HFFc6 (cell line): ENCODE data around the gene GNG7. TPM values are rescaled to one million over a fixed set of nuclear protein-coding genes. Genes with fewer than 3 reads are reported as not detected.

Experiments used
- DNase-seq: peaks from one replicate; pipeline ENCODE4 v3.0.0-alpha.2; 2018
- H3K27ac Mint-ChIP-seq: 2 replicates; pipeline ENCODE4 v1.8.0; 2020; ENCODE audit warnings: mild to moderate bottlenecking, mixed read lengths
- H3K27me3 Mint-ChIP-seq: 2 replicates; pipeline ENCODE4 v1.8.0; 2021; ENCODE audit warnings: mild to moderate bottlenecking, moderate library complexity, mixed read lengths; ENCODE audit not compliant: insufficient read depth
- H3K36me3 Mint-ChIP-seq: 2 replicates; pipeline ENCODE4 v1.8.0; 2021; ENCODE audit warnings: low read depth, mixed read lengths
- H3K4me1 Mint-ChIP-seq: 2 replicates; pipeline ENCODE4 v1.8.0; 2020; ENCODE audit warnings: low read depth, mixed read lengths
- H3K4me3 Mint-ChIP-seq: 2 replicates; pipeline ENCODE4 v1.8.0; 2020; ENCODE audit warnings: mild to moderate bottlenecking, moderate library complexity, mixed read lengths
- H3K9me3 Mint-ChIP-seq: 2 replicates; pipeline ENCODE4 v1.8.0; 2020; ENCODE audit warnings: mild to moderate bottlenecking, mixed read lengths
- total RNA-seq, 6 experiments: library from RNA; stranded (reverse); fragmentation: NEBNext Ultra II Directional; extraction: Animal tissue kit (Norgen Biotek cat#: 25700); gene quantifications; 2 replicates in 1 of 6; 3 replicates in 5 of 6; pipeline ENCODE4 v1.2.3, GENCODE V29; 2021
- TF ChIP-seq, protein P1 (sequence below): fragments of 200-600 bp; sonication (generic); IDR thresholded peaks from 2 replicates; pipeline ENCODE4 v1.5.0; 2021; ENCODE audit warnings: antibody characterized with exemption, mild to moderate bottlenecking

Gene GNG7
- total RNA-seq, 6 experiments from 2014 or later = 0.09 to 0.29 (median 0.11) TPM; not detected in 1

DNA sequence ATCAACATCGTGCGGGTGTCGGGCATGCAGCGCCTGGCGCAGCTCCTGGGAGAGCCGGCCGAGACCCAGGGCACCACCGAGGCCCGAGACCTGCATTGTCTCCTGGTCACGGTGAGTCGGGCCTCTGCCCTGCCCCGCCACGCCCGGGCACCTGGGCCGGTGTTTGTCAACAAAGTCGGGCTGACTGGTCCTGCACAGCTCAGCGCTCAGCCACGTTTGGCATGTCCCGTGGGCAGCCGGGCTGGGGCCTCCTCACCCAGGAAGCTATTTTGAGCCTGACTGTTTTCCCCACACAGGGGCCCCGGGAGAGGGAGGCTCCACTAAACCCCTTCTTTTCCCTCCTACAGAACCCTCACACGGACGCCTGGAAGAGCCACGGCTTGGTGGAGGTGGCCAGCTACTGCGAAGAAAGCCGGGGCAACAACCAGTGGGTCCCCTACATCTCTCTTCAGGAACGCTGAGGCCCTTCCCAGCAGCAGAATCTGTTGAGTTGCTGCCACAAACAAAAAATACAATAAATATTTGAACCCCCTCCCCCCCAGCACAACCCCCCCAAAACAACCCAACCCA, 225.3 kb downstream of the GNG7 start:
- TF ChIP-seq, protein P1, sequence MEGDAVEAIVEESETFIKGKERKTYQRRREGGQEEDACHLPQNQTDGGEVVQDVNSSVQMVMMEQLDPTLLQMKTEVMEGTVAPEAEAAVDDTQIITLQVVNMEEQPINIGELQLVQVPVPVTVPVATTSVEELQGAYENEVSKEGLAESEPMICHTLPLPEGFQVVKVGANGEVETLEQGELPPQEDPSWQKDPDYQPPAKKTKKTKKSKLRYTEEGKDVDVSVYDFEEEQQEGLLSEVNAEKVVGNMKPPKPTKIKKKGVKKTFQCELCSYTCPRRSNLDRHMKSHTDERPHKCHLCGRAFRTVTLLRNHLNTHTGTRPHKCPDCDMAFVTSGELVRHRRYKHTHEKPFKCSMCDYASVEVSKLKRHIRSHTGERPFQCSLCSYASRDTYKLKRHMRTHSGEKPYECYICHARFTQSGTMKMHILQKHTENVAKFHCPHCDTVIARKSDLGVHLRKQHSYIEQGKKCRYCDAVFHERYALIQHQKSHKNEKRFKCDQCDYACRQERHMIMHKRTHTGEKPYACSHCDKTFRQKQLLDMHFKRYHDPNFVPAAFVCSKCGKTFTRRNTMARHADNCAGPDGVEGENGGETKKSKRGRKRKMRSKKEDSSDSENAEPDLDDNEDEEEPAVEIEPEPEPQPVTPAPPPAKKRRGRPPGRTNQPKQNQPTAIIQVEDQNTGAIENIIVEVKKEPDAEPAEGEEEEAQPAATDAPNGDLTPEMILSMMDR = no peak
- Mint-ChIP-seq H3K27ac (peak overlapping the region; percentile 92), H3K36me3 (peaks cover 23% of the 10 kb centered on the region), H3K4me1 (no peaks in the 10 kb centered on the region), H3K27me3 (peaks cover 23% of the 10 kb centered on the region), H3K9me3 (peaks cover 9% of the 10 kb centered on the region), H3K4me3 (peak overlapping the region; percentile 99)
- DNase-seq = peak; percentile 25

DNA sequence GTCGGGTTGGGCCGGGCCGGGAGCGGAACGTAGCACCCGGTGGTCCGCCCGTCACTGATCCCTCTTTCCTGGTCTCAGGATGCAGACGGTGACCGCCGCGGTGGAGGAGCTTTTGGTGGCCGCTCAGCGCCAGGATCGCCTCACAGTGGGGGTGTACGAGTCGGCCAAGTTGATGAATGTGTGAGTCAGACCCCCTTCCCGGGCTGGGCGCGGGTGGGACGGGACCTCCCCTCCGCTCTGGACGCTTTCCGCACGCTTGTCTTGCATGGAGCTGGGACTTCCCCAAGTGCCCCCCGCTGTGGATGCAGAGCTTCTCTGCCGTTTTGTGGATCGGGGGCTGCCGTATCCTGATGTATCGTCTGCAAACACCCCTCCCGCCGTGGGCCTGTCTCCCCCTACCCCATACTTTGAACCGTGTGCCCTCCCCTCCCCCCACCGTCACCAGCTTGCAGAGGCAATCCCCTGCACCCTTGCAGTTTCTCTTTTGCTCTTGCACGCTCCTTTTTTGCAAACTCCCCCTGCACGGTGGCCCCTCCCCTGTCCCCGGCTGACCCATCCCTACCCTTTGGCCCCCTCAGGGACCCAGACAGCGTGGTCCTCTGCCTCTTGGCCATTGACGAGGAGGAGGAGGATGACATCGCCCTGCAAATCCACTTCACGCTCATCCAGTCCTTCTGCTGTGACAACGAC, 225.9 kb downstream of the GNG7 start:
- peaks cover 23% of the 10 kb centered on the region for H3K36me3 Mint-ChIP-seq
- peak; percentile 16 for DNase-seq
- H3K9me3 Mint-ChIP-seq = peaks cover 9% of the 10 kb centered on the region

DNA sequence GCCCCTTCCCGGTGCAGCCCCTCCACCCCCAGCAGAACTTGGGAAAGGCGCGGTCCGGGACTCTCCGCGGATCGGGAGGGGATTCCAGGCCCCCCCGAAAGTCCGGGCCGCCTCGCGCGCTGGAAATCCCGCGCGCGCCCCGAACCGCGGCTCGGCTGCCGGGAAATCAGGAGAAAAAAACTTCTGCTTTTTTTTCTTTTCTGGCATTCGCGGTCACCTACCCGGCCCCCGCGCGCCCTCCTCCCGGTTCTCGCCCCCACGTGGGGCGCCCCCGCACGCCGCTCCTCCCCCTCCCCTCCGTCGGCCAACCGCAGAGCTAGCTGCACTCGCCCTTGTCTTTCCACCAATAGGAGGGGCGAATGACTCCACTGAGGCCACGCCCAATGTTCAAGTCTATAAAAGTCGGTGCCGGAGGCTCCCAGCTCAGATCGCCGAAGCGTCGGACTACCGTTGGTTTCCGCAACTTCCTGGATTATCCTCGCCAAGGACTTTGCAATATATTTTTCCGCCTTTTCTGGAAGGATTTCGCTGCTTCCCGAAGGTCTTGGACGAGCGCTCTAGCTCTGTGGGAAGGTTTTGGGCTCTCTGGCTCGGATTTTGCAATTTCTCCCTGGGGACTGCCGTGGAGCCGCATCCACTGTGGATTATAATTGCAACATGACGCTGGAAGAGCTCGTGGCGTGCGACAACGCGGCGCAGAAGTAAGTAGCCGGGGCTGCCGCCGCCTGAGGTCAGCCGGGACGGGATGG, 226.6 kb downstream of the GNG7 start, which contains the start of gene GADD45B:
Gene GADD45B, plus strand, starts transcription at position 426 of the 749 bp plus-strand sequence. Its CDS starts 232 bp downstream, at position 658.
- Mint-ChIP-seq H3K4me3 (peak within 1 kb of the TSS; percentile 99), H3K27ac (peak within 1 kb of the TSS; percentile 92), H3K27me3 (peaks cover 23% of the 10 kb centered on the region), H3K9me3 (peaks cover 9% of the 10 kb centered on the region), H3K36me3 (peaks cover 23% of the 10 kb centered on the region), H3K4me1 (no peaks in the 10 kb centered on the region)
- TF ChIP-seq, protein P1 = no peak
- peak; percentile 98 for DNase-seq

More for the DNA sequence above, 225.9 kb downstream of the GNG7 start:
- Mint-ChIP-seq H3K4me1 (no peaks in the 10 kb centered on the region), H3K27ac (peak overlapping the region; percentile 92), H3K27me3 (peaks cover 23% of the 10 kb centered on the region), H3K4me3 (peak overlapping the region; percentile 99)
- TF ChIP-seq, protein P1 = no peak

DNA sequence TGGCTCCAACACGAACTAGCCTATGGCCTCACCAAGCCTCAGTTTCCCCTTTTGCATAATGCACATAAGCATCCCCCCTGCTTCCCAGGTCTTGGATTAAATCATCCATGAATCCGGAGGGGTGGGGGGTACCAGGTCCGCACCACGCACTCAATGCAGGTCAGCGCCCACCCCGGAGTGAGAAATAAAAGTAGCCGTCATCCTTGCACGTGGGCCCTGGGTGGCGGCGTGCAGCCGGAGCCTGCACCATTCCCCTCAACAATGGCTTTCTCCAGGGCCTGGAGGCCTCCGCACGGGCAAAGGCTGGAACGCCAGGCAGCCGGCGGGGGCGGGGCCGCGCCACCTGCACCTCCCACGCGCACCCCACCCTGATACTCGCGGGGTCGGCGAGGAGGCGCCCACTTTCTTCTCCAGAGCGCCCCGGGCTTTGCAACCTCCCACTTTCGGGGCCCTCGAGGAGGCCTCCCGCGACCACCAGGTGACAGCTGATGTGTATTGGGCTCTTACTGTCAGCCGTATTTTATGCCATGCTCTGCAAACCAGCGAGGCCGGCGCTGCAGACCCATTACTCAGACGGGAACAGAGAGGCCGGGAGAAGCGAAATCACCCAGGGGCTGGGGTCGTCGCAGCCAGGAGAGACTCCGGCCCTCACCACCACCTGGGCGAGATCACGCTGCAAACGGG, 227.3 kb downstream of the GNG7 start:
- peak; percentile 54 for DNase-seq
- TF ChIP-seq, protein P1 = no peak
- H3K4me1 Mint-ChIP-seq = no peaks in the 10 kb centered on the region
- peaks cover 23% of the 10 kb centered on the region for H3K36me3 Mint-ChIP-seq
- H3K27me3 Mint-ChIP-seq = peaks cover 23% of the 10 kb centered on the region
- H3K27ac Mint-ChIP-seq = peak overlapping the region; percentile 90
- peak overlapping the region; percentile 99 for H3K4me3 Mint-ChIP-seq
- H3K9me3 Mint-ChIP-seq = peaks cover 9% of the 10 kb centered on the region
